IPS DF 6.9 (cell line): Measurements from ENCODE around the gene NPFFR2.
"Not testable (repeated sequence)": the region's sequence is repeated elsewhere in the genome, so short reads cannot be mapped to it uniquely, and the experiment has no call there.

ENCODE experiments used
- DNase-seq: peaks from one replicate; pipeline ENCODE4 v3.0.0-alpha.2; 2013; ENCODE audit warnings: low read depth, low spot score
- H3K27ac ChIP-seq: one replicate; pipeline ENCODE4 v1.5.1; 2013; ENCODE audit warnings: low read length, control low read depth
- H3K27me3 ChIP-seq: 2 replicates; pipeline ENCODE4 v1.6.1; 2013; ENCODE audit warnings: mild to moderate bottlenecking, low read length; ENCODE audit not compliant: control insufficient read depth, insufficient read depth
- H3K36me3 ChIP-seq: 2 replicates; pipeline ENCODE4 v1.6.1; 2013; ENCODE audit warnings: low read length; ENCODE audit not compliant: control insufficient read depth, insufficient read depth
- H3K4me1 ChIP-seq: 2 replicates; pipeline ENCODE4 v1.6.1; 2013; ENCODE audit warnings: low read length; ENCODE audit not compliant: control insufficient read depth, insufficient read depth
- H3K4me3 ChIP-seq: 2 replicates; pipeline ENCODE4 v1.5.1; 2013; ENCODE audit warnings: mild to moderate bottlenecking, low read length
- H3K9me3 ChIP-seq: 2 replicates; pipeline ENCODE4 v1.6.1; 2013; ENCODE audit warnings: low read length, inconsistent platforms; ENCODE audit not compliant: control insufficient read depth, insufficient read depth
- WGBS: extraction: QIAGEN DNeasy Blood & Tissue Kit; methylation state at CpG from one replicate; pipeline ENCODE4 v1.1.7; 2013; ENCODE audit warnings: mixed read lengths, missing lambda C conversion rate; ENCODE audit not compliant: insufficient read length, insufficient coverage; 5-methylcytosine and 5-hydroxymethylcytosine counted together

NPFFR2 gene

DNA sequence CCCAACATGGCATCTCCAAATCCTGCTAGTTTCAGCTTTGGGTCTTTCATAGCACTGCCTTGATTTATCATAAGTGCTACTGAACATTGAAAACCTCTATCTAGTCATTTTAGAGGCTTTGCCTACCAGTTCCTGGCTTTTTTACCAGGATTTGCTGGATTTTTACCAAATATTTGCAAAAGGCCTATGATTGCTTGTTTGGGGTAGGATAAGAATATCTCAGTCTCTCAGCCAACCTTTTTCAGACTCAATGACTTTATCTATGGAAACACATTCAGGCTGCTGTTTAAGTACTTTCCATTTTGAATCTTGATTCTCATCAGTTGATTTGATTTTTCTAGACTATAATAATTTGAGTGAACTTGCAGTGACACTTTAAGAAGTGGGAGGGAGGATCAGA is 80.1 kb downstream of the NPFFR2 start:
- H3K9me3 ChIP-seq: no peaks in the 10 kb centered on the region
- no peaks in the 10 kb centered on the region for H3K4me1 ChIP-seq
- no peak overlapping the region for H3K4me3 ChIP-seq
- no peaks in the 10 kb centered on the region for H3K27me3 ChIP-seq
- H3K36me3 ChIP-seq: no peaks in the 10 kb centered on the region
- H3K27ac ChIP-seq: no peak overlapping the region
- no peak for DNase-seq

DNA sequence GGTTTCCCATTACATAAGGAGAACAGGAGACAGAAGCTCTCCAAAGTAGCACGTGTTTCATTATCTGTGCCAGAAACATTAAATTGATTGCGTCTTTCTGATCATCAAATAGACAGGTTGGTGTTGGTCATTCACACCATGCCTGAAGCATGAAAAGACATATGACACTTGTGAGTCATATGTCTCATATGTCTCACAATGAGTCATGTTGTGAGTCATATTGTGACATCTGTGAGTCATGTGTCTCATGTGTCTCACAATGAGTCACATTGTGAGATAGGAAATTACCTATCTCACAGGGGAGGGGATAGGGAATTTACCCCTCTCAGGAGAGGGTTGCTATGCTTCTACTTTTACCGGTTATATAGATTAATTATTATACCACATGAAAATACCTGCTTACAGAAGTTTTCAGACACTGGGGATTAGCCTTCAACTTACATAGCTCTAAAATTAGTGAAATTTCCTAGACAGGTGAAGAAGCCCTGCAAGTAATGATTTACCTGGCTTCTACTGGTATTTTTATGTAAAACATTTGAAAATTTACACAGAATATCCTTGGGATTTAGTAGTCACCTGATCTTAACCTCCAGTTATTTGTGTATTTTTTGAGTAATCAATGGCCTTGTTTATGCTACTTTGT is 80.8 kb downstream of the NPFFR2 start:
- no peak for DNase-seq
- WGBS: no CpG with 5 or more reads among the region's 3 CpGs
- Histone ChIP-seq H3K27ac (no peak overlapping the region), H3K9me3 (no peaks in the 10 kb centered on the region), H3K4me3 (no peak overlapping the region), H3K4me1 (no peaks in the 10 kb centered on the region), H3K36me3 (no peaks in the 10 kb centered on the region), H3K27me3 (no peaks in the 10 kb centered on the region)

DNA sequence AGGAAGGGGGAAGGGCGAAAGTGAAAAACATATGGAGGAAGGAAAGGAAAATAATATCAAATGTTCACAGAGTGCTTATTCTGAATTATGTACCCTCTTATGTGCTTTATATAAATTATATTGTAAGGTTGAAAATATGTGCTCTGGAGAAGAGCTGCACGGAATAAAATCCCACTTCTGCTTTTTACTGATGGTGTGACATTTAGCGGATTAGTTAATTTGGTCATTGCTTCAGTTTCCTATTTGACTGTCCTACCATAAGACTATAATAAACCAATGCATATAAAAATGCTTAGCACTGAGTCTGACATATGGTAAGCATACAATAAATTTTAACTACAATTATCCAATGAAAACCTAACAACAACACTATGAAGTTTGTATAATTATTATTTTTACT is 86.2 kb downstream of the NPFFR2 start:
- H3K27me3 ChIP-seq: no peaks in the 10 kb centered on the region
- no peak overlapping the region for H3K27ac ChIP-seq
- no peaks in the 10 kb centered on the region for H3K36me3 ChIP-seq
- no peaks in the 10 kb centered on the region for H3K4me1 ChIP-seq
- H3K4me3 ChIP-seq: no peak overlapping the region
- DNase-seq: no peak
- no peaks in the 10 kb centered on the region for H3K9me3 ChIP-seq
- no CpG with 5 or more reads among the region's 3 CpGs for WGBS

- Histone ChIP-seq H3K9me3 (no peaks in the 10 kb centered on the region), H3K4me3 (no peak overlapping the region)
- no CpG with 5 or more reads among the region's 3 CpGs for WGBS
Observed at GRCh38 chr4:72119946-72120345, 88.1 kb downstream of the NPFFR2 start.

GRCh38 chr4:72128741-72129140 is 96.9 kb downstream of the NPFFR2 start:
- no peaks in the 10 kb centered on the region for H3K9me3 ChIP-seq
- H3K4me3 ChIP-seq: no peak overlapping the region
- no peak overlapping the region for H3K27ac ChIP-seq
- DNase-seq: no peak
- H3K4me1 ChIP-seq: no peaks in the 10 kb centered on the region; the same call in 1 of the 2 replicates
- H3K27me3 ChIP-seq: no peaks in the 10 kb centered on the region
- no peaks in the 10 kb centered on the region for H3K36me3 ChIP-seq

More at GRCh38 chr4:72119946-72120345, 88.1 kb downstream of the NPFFR2 start:
- no peak overlapping the region for H3K27ac ChIP-seq
- no peak for DNase-seq
- H3K4me1 ChIP-seq: no peaks in the 10 kb centered on the region
- H3K36me3 ChIP-seq: no peaks in the 10 kb centered on the region
- no peaks in the 10 kb centered on the region for H3K27me3 ChIP-seq

DNA sequence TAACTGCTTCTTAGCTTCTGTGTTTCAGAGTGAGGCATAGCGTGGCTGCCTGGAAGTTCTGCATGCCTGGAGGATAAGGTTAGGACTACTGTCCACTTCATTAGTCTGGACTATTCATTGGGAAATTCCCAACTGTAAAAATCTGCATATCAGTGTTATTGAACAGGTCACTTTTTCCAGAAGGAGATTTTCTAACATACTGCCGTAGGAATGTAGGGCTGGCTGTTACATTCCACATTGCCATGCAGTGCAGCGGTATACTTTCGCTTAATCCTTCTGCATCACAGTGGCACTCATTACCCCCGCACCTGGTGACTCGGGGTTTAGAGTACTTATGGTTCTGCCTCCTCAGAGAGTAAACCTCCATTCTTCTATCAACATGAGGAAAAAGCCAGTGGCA is 104.6 kb downstream of the NPFFR2 start:
- no peak overlapping the region for H3K4me3 ChIP-seq
- no CpG with 5 or more reads among the region's 6 CpGs for WGBS
- no peak for DNase-seq
- H3K27ac ChIP-seq: no peak overlapping the region
- no peaks in the 10 kb centered on the region for H3K36me3 ChIP-seq
- H3K27me3 ChIP-seq: no peaks in the 10 kb centered on the region
- no peaks in the 10 kb centered on the region for H3K9me3 ChIP-seq
- no peaks in the 10 kb centered on the region for H3K4me1 ChIP-seq

- not testable (repeated sequence) for H3K27ac ChIP-seq, H3K9me3 ChIP-seq, H3K36me3 ChIP-seq, H3K4me3 ChIP-seq, H3K4me1 ChIP-seq, H3K27me3 ChIP-seq, DNase-seq
- no CpG with 5 or more reads among the region's 2 CpGs for WGBS
Observed at GRCh38 chr4:72139997-72140396, 108.2 kb downstream of the NPFFR2 start.

- WGBS: no CpG with 5 or more reads among the region's 2 CpGs
- Histone ChIP-seq H3K4me3 (no peak overlapping the region), H3K9me3 (no peaks in the 10 kb centered on the region), H3K36me3 (no peaks in the 10 kb centered on the region), H3K27ac (no peak overlapping the region), H3K27me3 (no peaks in the 10 kb centered on the region), H3K4me1 (no peaks in the 10 kb centered on the region)
- no peak for DNase-seq
Observed at GRCh38 chr4:72144241-72144640, 112.4 kb downstream of the NPFFR2 start.

DNA sequence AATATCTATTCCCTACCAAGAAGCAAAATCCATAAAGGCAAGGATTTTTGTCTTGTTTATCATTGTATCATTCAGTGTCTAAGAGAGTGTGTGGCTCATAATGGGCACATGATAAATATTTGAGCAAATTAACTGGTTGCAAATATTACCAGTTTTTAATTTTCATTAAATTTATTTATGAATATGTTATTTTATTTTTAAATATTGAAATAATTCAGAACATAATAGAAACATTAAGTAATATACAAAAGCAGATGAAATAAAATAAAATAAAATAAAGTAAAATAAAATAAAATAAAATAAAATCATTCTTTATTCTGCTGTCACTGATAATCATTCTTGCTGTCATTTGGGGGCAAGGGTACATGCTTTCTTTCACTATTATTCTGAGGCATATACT is 120.9 kb downstream of the NPFFR2 start:
- no peaks in the 10 kb centered on the region for H3K9me3 ChIP-seq
- no peaks in the 10 kb centered on the region for H3K36me3 ChIP-seq
- no peak for DNase-seq
- H3K4me1 ChIP-seq: no peaks in the 10 kb centered on the region; the same call in 1 of the 2 replicates
- H3K27me3 ChIP-seq: no peaks in the 10 kb centered on the region
- no peak overlapping the region for H3K27ac ChIP-seq
- H3K4me3 ChIP-seq: no peak overlapping the region

DNA sequence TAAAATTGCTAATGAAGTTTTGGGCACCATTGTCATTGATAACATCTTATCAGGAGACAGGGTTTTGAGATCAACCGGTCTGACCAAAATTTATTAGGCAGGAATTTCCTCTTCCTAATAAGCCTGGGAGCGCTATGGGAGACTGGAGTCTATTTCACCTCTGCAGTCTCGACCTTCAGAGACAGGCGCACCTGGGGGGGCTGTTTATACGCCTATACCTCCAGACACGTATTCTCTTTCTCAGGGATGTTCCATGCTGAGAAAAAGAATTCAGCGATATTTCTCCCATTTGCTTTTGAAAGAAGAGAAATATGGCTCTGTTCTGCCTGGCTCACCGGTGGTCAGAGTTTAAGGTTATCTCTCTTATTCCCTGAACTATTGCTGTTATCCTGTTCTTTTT is 121.8 kb downstream of the NPFFR2 start:
- not testable (repeated sequence) for H3K36me3 ChIP-seq, H3K27me3 ChIP-seq, H3K4me1 ChIP-seq, DNase-seq, H3K4me3 ChIP-seq, H3K9me3 ChIP-seq, H3K27ac ChIP-seq
- no CpG with 5 or more reads among the region's 8 CpGs for WGBS

GRCh38 chr4:72169285-72169684 is 137.5 kb downstream of the NPFFR2 start:
- not testable (repeated sequence) for DNase-seq, H3K4me3 ChIP-seq, H3K27ac ChIP-seq, H3K9me3 ChIP-seq, H3K36me3 ChIP-seq, H3K27me3 ChIP-seq, H3K4me1 ChIP-seq
- WGBS: no CpG with 5 or more reads among the region's 14 CpGs
